Effector memory CD8-positive, alpha-beta T cell (primary cell): Measurements from ENCODE around the gene TAP2.
"Not testable (repeated sequence)": the region's sequence is repeated elsewhere in the genome, so short reads cannot be mapped to it uniquely, and the experiment has no call there.

Experiments used
- ATAC-seq: fragments of 150-1000 bp; cut with Tn5 transposase; replicated peaks from 2 replicates; pipeline ENCODE4 v1.10.0; 2021; ENCODE audit warnings: mild to moderate bottlenecking, moderate library complexity
- DNase-seq, 3 experiments: peaks; one replicate each; pipeline ENCODE4 v3.0.0; 2021
- H3K27ac Mint-ChIP-seq, 2 donors: one replicate each; pipeline ENCODE4 v1.8.0; 2022; ENCODE audit warnings: mild to moderate bottlenecking in 2 of 2, mixed read lengths in 2 of 2, moderate library complexity in 2 of 2
- H3K27me3 Mint-ChIP-seq, 2 donors: one replicate each; pipeline ENCODE4 v1.8.0; 2022; ENCODE audit warnings: mixed read lengths in 2 of 2
- H3K36me3 Mint-ChIP-seq: one replicate; pipeline ENCODE4 v1.8.0; 2022; ENCODE audit warnings: mild to moderate bottlenecking, moderate library complexity, mixed read lengths; ENCODE audit not compliant: insufficient read depth
- H3K4me1 Mint-ChIP-seq, 2 donors: one replicate each; pipeline ENCODE4 v1.8.0; 2022; ENCODE audit warnings: low read depth in 2 of 2, mixed read lengths in 2 of 2
- H3K4me3 Mint-ChIP-seq, 2 donors: one replicate each; pipeline ENCODE4 v1.8.0; 2022; ENCODE audit warnings: mild to moderate bottlenecking in 2 of 2, mixed read lengths in 2 of 2, moderate library complexity in 2 of 2
- H3K9me3 Mint-ChIP-seq, 2 donors: one replicate each; pipeline ENCODE4 v1.8.0; 2022; ENCODE audit warnings: mixed read lengths in 2 of 2

Gene TAP2

DNA sequence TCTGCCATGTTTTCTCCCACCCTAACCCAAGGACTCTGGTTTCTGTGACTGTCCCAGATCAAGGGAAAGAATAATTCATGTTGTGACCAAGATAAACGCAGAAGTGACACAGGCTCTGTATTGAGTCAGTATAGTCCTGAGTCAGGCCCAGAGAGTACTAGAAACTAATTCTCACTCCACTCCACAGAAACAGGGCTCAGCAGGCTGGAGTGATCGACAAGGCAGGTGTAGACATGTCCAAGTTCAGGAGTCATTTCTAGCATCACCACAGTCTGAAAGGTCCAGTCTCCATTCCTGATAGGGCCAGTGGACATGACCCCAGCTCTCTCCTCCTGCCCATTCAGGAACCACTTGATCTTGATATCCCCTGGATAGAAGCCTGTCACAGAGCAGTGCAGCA is 24.4 kb downstream of the TAP2 start:
- Mint-ChIP-seq H3K36me3 (no peaks in the 10 kb centered on the region), H3K27me3 (no peaks in the 10 kb centered on the region), H3K4me1 (peaks cover 0 to 2% of the 10 kb centered on the region in 2 donors), H3K4me3 (no peak overlapping the region), H3K27ac (no peak overlapping the region), H3K9me3 (no peaks in the 10 kb centered on the region)
- DNase-seq (no peak), ATAC-seq (no peak)

DNA sequence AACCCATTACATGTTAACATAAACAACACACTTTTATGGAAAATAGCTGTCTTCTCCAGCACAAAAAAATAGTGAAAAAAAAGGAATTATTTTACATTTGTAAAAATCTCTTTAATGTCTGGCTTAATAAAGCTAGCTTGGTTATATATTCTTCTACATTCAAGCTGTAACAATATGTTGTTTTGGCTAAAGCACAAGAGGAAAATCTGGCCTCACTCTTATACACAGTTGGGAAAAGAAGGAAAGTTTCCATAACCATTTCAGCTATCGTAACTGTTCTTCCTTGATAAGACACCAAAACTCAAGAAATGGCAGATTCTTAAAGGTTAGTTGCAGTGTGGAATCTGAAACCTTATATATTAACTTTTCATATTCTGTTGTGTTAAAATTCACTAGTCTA is 29.4 kb downstream of the TAP2 start:
- H3K4me1 Mint-ChIP-seq = peaks cover 0 to 3% of the 10 kb centered on the region in 2 donors
- DNase-seq = no peak
- H3K36me3 Mint-ChIP-seq = no peaks in the 10 kb centered on the region
- H3K27me3 Mint-ChIP-seq = peaks cover 29 to 34% of the 10 kb centered on the region in 2 donors
- ATAC-seq = no peak
- no peaks in the 10 kb centered on the region for H3K9me3 Mint-ChIP-seq
- no peak overlapping the region for H3K27ac Mint-ChIP-seq
- no peak overlapping the region for H3K4me3 Mint-ChIP-seq

DNA sequence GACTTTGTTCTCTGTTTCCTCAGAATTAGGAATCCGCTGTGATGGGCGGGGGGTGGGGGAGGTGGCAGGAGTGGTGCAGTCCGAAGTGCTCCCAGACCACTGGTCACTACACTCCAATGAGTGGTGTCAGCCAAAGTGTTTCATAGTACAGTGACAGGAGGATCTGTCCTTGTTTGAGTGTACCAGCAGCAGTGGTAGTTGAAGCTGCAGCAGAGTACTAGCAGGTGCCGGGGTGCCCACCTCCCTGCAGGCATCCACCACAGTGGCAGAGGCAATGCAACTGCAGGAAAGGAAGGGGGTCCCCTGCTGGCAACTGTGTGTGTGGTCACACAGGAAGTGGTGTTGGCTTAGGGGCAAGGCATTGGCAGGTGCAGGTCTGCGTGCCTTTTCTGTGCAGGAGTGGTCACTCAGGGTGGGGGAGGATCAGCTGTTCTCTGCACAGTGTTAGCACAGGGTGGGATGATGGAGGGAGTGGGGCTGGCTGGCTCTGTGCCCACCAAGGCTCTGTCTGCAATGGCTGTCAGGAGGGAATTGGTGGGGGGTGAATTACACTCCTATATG is 31.4 kb downstream of the TAP2 start:
- no peaks in the 10 kb centered on the region for H3K9me3 Mint-ChIP-seq
- ATAC-seq = no peak

DNA sequence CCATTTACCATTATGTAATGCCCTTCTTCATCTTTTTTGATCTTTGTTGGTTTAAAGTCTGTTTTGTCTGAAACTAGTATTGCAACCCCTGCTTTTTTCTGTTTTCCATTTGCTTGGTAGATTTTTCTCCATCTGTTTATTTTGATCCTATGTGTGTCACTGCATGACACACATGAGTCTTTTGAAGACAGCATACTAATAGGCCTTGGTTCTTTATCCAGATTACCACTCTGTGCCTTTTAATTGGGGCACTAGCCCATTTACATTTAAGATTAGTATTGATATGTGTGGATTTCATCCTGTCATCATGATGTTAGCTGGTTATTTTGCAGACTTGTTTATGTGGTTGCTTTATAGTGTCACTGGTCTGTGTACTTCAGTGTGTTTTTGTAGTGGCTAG is 33.1 kb downstream of the TAP2 start:
- not testable (repeated sequence) for H3K9me3 Mint-ChIP-seq, ATAC-seq, DNase-seq, H3K4me1 Mint-ChIP-seq, H3K4me3 Mint-ChIP-seq, H3K36me3 Mint-ChIP-seq, H3K27ac Mint-ChIP-seq
- H3K27me3 Mint-ChIP-seq = peaks cover 61 to 71% of the 10 kb centered on the region in 2 donors

More for the DNA sequence above, 31.4 kb downstream of the TAP2 start:
- Mint-ChIP-seq H3K4me3 (no peak overlapping the region), H3K27me3 (peaks cover 50 to 55% of the 10 kb centered on the region in 2 donors), H3K4me1 (peaks cover 0 to 3% of the 10 kb centered on the region in 2 donors), H3K36me3 (peaks cover 3% of the 10 kb centered on the region), H3K27ac (no peak overlapping the region)
- DNase-seq = no peak

DNA sequence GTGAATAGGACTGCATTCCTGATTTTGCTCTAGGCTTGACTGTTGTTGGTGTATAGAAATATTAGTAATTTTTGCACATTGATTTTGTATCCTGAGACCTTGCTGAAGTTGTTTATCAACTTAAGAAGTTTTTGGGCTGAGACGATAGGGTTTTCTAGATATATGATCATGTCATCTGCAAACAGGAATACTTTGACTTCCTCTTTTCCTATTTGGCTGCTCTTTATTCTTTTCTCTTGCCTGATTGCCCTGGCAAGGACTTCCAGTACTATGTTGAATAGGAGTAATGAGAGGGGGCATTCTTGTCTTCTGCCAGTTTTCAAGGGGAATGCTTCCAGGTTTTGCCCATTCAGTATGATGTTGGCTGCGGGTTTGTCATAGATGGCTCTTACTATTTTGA is 35.1 kb downstream of the TAP2 start:
- ATAC-seq (no peak), DNase-seq (no peak)
- Mint-ChIP-seq H3K27me3 (peaks cover 66 to 79% of the 10 kb centered on the region in 2 donors), H3K9me3 (peaks cover 0 to 8% of the 10 kb centered on the region in 2 donors), H3K36me3 (peaks cover 3% of the 10 kb centered on the region), H3K27ac (no peak overlapping the region), H3K4me3 (no peak overlapping the region), H3K4me1 (peaks cover 0 to 3% of the 10 kb centered on the region in 2 donors)

DNA sequence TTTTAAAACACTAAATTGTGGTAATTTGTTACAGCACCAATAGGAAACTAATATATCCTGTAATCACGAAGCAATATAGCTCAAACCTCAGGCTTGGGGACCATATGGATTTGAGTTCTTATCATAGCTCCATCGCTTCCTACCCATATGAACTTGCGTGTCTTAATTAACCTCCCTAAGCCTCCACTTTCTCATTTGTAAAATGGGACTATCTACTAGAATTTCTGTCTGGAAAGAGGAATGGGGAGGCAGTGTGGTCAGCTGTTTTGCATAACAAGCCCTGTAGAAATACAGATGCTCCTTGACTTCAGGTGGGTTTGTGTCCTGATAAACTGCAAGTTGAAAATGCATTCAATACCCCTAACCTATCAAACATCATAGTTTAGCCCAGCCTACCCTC is 38.8 kb downstream of the TAP2 start:
- peaks cover 0 to 8% of the 10 kb centered on the region in 2 donors for H3K9me3 Mint-ChIP-seq
- H3K27ac Mint-ChIP-seq = no peak overlapping the region
- ATAC-seq (no peak), DNase-seq (no peak)
- peaks cover 74 to 86% of the 10 kb centered on the region in 2 donors for H3K27me3 Mint-ChIP-seq
- peaks cover 8% of the 10 kb centered on the region for H3K36me3 Mint-ChIP-seq
- no peak overlapping the region for H3K4me3 Mint-ChIP-seq
- H3K4me1 Mint-ChIP-seq = peaks cover 3 to 12% of the 10 kb centered on the region in 2 donors

DNA sequence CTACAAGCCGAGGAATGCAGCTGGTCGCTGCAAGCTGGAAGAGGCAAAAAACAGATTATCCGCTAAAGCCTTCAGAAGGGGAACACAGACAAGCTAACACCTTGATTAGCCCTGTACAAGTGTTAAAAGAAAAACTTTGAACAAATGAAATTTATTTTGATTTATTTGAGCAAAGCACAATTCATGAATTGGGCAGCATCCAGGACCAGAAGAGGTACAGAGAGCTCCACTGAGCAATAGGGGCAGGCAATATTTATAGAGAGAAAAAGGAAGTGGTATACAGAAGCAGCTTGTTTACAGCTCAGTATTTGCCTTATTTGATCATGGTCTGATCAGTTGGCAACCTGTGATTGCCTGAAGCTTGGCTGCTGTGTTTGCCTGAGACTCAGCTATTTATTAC is 39.4 kb downstream of the TAP2 start:
- H3K27ac Mint-ChIP-seq = no peak overlapping the region
- H3K4me1 Mint-ChIP-seq = peaks cover 3 to 12% of the 10 kb centered on the region in 2 donors
- no peak overlapping the region for H3K4me3 Mint-ChIP-seq
- DNase-seq (no peak), ATAC-seq (no peak)
- peaks cover 0 to 8% of the 10 kb centered on the region in 2 donors for H3K9me3 Mint-ChIP-seq
- H3K27me3 Mint-ChIP-seq = peaks cover 74 to 86% of the 10 kb centered on the region in 2 donors
- H3K36me3 Mint-ChIP-seq = peaks cover 8% of the 10 kb centered on the region

DNA sequence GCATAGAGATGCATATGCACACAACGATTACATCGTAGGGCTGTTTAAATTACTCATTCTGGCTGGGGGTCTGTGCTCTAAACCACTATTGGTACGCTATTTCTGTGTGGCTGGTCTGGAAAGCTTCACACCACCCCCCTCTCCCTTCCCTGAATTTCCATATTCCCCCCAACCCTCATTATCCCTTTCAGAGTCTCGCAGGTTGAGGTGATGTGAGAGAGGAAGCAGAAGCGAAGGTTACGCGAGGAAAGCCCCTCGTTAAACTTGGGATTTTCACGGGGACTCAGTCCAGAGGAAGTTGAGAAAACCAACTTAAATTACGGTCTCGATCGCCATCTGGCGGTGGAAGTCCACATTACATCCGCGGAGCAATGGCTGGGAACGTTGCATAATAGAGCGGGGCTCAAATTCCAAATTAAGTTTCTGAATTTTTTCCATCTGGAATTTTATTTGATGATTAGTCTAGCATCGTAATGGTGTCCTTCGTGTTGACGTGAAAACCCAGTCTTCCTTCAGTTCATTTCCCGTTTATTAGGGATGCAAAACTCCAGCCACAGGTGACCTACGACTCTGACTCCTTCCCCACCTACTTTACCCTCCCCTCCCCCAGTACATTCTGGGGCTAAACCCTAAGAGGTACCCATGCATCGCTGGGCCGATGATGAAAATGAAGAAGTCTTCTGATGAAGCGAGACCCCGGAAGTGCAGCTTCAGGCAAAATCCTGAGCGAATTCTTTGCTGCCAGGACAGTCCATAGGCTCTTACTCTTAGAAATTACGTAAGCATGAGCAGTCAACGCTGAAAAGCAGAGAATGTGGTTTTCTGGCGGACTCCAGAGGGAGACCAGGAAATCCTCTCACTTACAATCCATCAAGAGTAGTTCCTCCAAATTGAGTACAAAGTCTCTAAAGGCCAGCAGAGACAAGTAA is 41.4 kb downstream of the TAP2 start:
- peak; percentile 78 to 85 (median 79) for DNase-seq
- H3K4me3 Mint-ChIP-seq = peak overlapping the region; percentile 37 to 48
- H3K27ac Mint-ChIP-seq = no peak overlapping the region
- H3K36me3 Mint-ChIP-seq = peaks cover 5% of the 10 kb centered on the region
- H3K9me3 Mint-ChIP-seq = peaks cover 0 to 8% of the 10 kb centered on the region in 2 donors
- peaks cover 73 to 86% of the 10 kb centered on the region in 2 donors for H3K27me3 Mint-ChIP-seq
- ATAC-seq = peak; percentile 75
- peaks cover 3 to 12% of the 10 kb centered on the region in 2 donors for H3K4me1 Mint-ChIP-seq

DNA sequence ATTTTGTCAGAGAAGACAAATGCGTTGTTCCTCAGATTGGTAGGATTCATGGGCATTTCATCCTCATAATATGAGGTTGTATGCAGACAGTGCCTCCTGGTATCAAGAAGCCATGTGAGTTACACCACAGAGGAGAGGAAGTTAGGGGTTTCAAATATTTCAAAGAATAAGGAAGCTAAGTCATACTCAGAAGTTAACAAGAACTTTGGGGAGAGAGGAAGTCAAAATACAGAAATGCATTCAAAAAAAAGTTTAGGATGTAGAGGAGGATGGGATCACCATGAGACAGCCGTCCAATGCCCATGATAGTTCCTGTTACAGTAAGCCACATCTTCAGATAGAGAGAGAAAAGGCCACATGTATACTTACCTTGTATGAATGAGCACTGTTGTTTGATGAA is 44.0 kb downstream of the TAP2 start:
- no peak overlapping the region for H3K27ac Mint-ChIP-seq
- ATAC-seq (no peak), DNase-seq (no peak)
- H3K4me1 Mint-ChIP-seq = peaks cover 3 to 12% of the 10 kb centered on the region in 2 donors
- peaks cover 5% of the 10 kb centered on the region for H3K36me3 Mint-ChIP-seq
- H3K9me3 Mint-ChIP-seq = peaks cover 0 to 8% of the 10 kb centered on the region in 2 donors
- H3K27me3 Mint-ChIP-seq = peaks cover 82 to 93% of the 10 kb centered on the region in 2 donors
- H3K4me3 Mint-ChIP-seq = no peak overlapping the region

DNA sequence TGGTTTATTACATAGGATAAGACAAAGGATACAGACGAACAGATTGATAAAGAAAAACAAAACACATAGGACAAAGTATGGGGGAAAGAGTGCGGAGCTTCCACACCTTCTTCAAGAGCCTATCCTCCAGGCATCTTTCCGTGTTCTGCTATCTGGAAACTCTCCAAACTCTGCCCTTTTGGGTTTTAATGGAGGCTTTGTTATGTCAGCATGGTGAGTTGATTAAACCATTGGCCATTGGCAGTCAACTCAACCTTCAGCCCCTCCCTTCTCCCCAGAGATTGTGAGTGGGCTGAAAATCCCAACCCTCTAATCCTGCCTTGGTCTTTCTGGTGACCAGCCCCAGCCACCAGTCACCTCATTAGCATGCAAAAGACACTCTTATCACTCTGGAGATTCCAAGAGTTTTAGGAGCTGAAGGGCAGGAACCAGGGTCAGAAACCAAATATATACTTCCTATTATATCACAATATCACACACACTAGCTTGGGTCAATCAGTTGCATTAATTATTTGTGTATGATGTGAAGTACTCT is 45.6 kb downstream of the TAP2 start:
- H3K27ac Mint-ChIP-seq = no peak overlapping the region
- no peak for ATAC-seq
- peaks cover 5% of the 10 kb centered on the region for H3K36me3 Mint-ChIP-seq
- DNase-seq = no peak
- peaks cover 3 to 12% of the 10 kb centered on the region in 2 donors for H3K4me1 Mint-ChIP-seq
- no peak overlapping the region for H3K4me3 Mint-ChIP-seq
- H3K9me3 Mint-ChIP-seq = no peaks in the 10 kb centered on the region
- H3K27me3 Mint-ChIP-seq = peaks cover 83 to 93% of the 10 kb centered on the region in 2 donors

DNA sequence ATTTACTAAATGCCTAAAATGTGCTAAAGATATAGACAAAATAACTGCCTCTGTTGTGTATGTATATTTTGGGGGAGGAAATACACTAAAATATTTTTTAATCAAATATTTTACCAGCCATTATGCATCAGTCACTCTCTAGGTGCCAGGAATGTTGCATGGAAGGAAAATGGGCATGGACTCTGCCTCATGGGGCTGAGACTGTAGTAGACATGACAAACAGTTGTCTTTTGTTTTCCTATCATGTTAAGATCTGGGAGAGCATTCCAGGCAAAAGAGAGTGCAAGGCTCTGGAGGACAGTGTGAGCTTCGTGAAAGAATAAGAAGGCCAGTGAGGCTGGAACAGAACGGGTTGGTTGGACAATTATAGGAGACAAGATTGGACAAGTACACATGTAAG is 48.2 kb downstream of the TAP2 start:
- ATAC-seq = no peak

More for the DNA sequence above, 48.2 kb downstream of the TAP2 start:
- Mint-ChIP-seq H3K4me1 (no peaks in the 10 kb centered on the region), H3K27me3 (peaks cover 87 to 93% of the 10 kb centered on the region in 2 donors), H3K4me3 (no peak overlapping the region), H3K27ac (no peak overlapping the region), H3K36me3 (no peaks in the 10 kb centered on the region), H3K9me3 (no peaks in the 10 kb centered on the region)
- DNase-seq = no peak
